Ovary (tissue), 3 donors: ENCODE results near the gene OR52K1.
"Not testable (repeated sequence)": the region's sequence is repeated elsewhere in the genome, so short reads cannot be mapped to it uniquely, and the experiment has no call there.

ENCODE experiments used
- POLR2A ChIP-seq: fragments of 450-650 bp; IDR thresholded peaks from one replicate; pipeline ENCODE4 v1.6.1; 2017; ENCODE audit warnings: antibody characterized with exemption, mild to moderate bottlenecking, moderate library complexity
- TF ChIP-seq, protein P1 (sequence below), 3 donors: fragments of 450-650 bp in 2 of 3; fragments of 200-600 bp in 1 of 3; IDR thresholded peaks; one replicate each; pipeline versions ENCODE4 v1.5.1 to v1.8.0; 2016 to 2022; ENCODE audit warnings: antibody characterized with exemption in 3 of 3, mild to moderate bottlenecking in 1 of 3
- donor health status: DM: no; HTN: no; CAD: no.

DNA sequence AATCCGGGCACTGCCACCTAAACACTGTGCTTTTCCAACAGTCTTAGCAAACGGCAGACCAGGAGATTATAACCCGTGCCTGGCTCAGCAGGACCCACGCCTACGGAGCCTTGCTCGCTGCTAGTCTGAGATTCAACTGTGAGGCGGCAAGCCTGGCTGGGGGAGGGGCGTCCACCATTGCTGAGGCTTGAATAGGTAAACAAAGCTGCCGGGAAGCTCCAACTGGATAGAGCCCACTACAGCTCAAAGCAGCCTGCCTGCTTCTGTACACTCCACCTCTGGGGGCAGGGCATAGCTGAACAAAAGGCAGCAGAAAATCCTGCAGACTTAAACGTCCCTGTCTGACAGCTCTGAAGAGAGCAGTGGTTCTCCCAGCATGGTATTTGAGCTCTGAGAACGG is 49.2 kb downstream of the OR52K1 start:
- TF ChIP-seq, protein P1, sequence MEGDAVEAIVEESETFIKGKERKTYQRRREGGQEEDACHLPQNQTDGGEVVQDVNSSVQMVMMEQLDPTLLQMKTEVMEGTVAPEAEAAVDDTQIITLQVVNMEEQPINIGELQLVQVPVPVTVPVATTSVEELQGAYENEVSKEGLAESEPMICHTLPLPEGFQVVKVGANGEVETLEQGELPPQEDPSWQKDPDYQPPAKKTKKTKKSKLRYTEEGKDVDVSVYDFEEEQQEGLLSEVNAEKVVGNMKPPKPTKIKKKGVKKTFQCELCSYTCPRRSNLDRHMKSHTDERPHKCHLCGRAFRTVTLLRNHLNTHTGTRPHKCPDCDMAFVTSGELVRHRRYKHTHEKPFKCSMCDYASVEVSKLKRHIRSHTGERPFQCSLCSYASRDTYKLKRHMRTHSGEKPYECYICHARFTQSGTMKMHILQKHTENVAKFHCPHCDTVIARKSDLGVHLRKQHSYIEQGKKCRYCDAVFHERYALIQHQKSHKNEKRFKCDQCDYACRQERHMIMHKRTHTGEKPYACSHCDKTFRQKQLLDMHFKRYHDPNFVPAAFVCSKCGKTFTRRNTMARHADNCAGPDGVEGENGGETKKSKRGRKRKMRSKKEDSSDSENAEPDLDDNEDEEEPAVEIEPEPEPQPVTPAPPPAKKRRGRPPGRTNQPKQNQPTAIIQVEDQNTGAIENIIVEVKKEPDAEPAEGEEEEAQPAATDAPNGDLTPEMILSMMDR (IDR thresholded peaks at IDR 0.05): not testable (repeated sequence)
- not testable (repeated sequence) for TF ChIP-seq POLR2A
